ENCODE data around the gene PLEKHM3. TPM values are rescaled to one million over a fixed set of nuclear protein-coding genes. Genes with fewer than 3 reads are reported as not detected.

PLEKHM3 gene
- total RNA-seq, 4 donors from 2014 or later: 14.9 to 28.3 (median 21.0) TPM

- Histone ChIP-seq H3K36me3 (peaks cover 26% of the 10 kb centered on the region), H3K27me3 (no peaks in the 10 kb centered on the region), H3K27ac (no peak overlapping the region), H3K4me3 (no peak overlapping the region), H3K4me1 (no peaks in the 10 kb centered on the region), H3K9me3 (no peaks in the 10 kb centered on the region)
- peak in 1 of 2 donors; percentile 60 for DNase-seq (ENCODE audit: low spot score in 2 of 2)
- WGBS: 98% methylated on average over 13 of the region's 13 CpGs
- TF ChIP-seq POLR2A (IDR thresholded peaks at IDR 0.05): no peak
- TF ChIP-seq POLR2AphosphoS5 (IDR thresholded peaks at IDR 0.05): no peak
- TF ChIP-seq CTCF (IDR thresholded peaks at IDR 0.05): no peak
- TF ChIP-seq EP300 (IDR thresholded peaks at IDR 0.05): no peak
These were observed 201.5 kb downstream of the PLEKHM3 start for GRCh38 chr2:207823865-207824264.

DNA sequence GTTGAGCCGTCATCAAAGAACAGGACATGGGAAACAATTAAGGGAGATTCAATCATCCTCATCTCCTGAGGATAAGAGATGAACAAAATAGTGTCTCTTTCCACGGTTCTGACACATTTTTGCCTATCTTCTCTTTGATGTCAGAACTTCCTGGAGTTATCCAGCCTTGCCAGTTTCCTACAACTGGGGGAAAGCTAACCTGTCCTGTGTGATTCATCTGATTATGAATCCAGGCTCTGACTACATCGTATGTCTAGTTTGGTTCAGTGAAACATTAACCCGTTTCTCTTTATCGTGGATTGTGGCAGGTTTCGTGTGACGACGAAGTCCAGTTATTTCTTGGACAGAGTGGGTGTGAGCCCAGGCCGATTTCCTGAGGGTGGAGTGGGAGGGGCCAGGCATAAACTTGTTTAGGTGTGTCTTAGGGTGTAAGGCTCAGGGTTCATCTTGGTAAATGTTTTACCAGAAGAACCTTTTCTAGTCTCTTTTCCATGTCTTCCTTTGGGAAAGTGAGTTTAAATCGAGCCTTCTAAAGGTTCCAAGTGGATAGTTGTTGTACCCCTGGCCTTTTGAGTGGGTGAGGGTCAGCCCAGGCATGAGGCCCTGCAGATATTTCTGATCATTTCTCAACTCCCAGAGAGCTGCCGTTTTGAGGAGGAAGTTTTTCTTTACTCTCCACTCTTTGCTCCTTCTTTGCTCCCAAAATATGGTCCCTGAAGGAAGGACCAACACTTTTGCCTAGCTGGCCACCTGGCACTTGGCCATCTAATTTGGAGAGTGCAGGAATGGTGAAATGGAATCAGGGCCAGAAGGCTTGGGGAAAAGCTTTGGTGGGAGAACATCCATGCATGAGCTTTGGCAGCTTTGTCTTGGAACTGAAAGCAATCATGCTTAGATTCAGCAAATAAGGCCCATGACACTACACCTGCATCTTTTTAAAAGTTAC, 205.2 kb downstream of the PLEKHM3 start:
- no peaks in the 10 kb centered on the region for H3K27me3 ChIP-seq
- no peaks in the 10 kb centered on the region for H3K9me3 ChIP-seq
- no peak for DNase-seq (ENCODE audit: low spot score in 2 of 2)
- no peaks in the 10 kb centered on the region for H3K4me1 ChIP-seq
- no peak overlapping the region for H3K27ac ChIP-seq
- no peak overlapping the region for H3K4me3 ChIP-seq
- 75% methylated on average over 11 of the region's 11 CpGs for WGBS
- no peak for TF ChIP-seq POLR2A (IDR thresholded peaks at IDR 0.05)
- no peak for TF ChIP-seq POLR2AphosphoS5 (IDR thresholded peaks at IDR 0.05)
- TF ChIP-seq CTCF (IDR thresholded peaks at IDR 0.05): no peak
- TF ChIP-seq EP300 (IDR thresholded peaks at IDR 0.05): no peak
- no peaks in the 10 kb centered on the region for H3K36me3 ChIP-seq

- H3K9me3 ChIP-seq: no peaks in the 10 kb centered on the region
- no peaks in the 10 kb centered on the region for H3K27me3 ChIP-seq
- no peak overlapping the region for H3K4me3 ChIP-seq
- H3K27ac ChIP-seq: no peak overlapping the region
- WGBS: 75% methylated on average over 10 of the region's 10 CpGs
- H3K4me1 ChIP-seq: no peaks in the 10 kb centered on the region
- DNase-seq (ENCODE audit: low spot score in 2 of 2): no peak
- H3K36me3 ChIP-seq: no peaks in the 10 kb centered on the region
- TF ChIP-seq POLR2A (IDR thresholded peaks at IDR 0.05) (no peak), CTCF (IDR thresholded peaks at IDR 0.05) (no peak), POLR2AphosphoS5 (IDR thresholded peaks at IDR 0.05) (no peak), EP300 (IDR thresholded peaks at IDR 0.05) (no peak)
These were observed 206.1 kb downstream of the PLEKHM3 start for GRCh38 chr2:207819021-207819797.

- Histone ChIP-seq H3K36me3 (no peaks in the 10 kb centered on the region), H3K4me1 (no peaks in the 10 kb centered on the region), H3K27me3 (no peaks in the 10 kb centered on the region), H3K27ac (no peak overlapping the region), H3K9me3 (no peaks in the 10 kb centered on the region), H3K4me3 (no peak overlapping the region)
- TF ChIP-seq POLR2A (IDR thresholded peaks at IDR 0.05) (no peak), POLR2AphosphoS5 (IDR thresholded peaks at IDR 0.05) (no peak), EP300 (IDR thresholded peaks at IDR 0.05) (no peak), CTCF (IDR thresholded peaks at IDR 0.05) (no peak)
- no peak for DNase-seq (ENCODE audit: low spot score in 2 of 2)
- 79% methylated on average over 5 of the region's 5 CpGs for WGBS
These were observed 208.8 kb downstream of the PLEKHM3 start for GRCh38 chr2:207816546-207816945.

DNA sequence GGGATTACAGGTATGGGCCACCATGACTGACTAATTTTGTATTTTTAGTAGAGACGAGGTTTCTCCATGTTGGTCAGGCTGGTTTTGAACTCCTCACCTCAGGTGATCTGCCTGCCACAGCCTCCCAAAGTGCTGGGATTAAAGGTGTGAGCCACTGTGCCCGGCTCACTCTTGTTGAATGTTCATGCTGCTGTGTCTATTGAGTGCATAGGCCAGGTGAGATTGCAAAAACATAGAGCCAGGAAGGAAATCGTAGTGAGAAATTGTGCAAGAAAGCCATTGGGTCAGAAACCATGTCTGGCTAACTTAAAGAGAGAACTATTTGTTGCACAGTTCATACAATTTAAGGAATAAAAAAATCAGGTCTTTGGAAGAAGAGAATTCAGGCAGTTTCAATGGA, 210.1 kb downstream of the PLEKHM3 start:
- H3K4me3 ChIP-seq: no peak overlapping the region
- 91% methylated on average over 3 of the region's 3 CpGs for WGBS

More for the DNA sequence above, 210.1 kb downstream of the PLEKHM3 start:
- Histone ChIP-seq H3K27ac (no peak overlapping the region), H3K4me1 (peaks cover 7% of the 10 kb centered on the region), H3K36me3 (no peaks in the 10 kb centered on the region), H3K27me3 (no peaks in the 10 kb centered on the region), H3K9me3 (no peaks in the 10 kb centered on the region)
- no peak for TF ChIP-seq EP300 (IDR thresholded peaks at IDR 0.05)
- no peak for TF ChIP-seq POLR2AphosphoS5 (IDR thresholded peaks at IDR 0.05)
- no peak for TF ChIP-seq CTCF (IDR thresholded peaks at IDR 0.05)
- TF ChIP-seq POLR2A (IDR thresholded peaks at IDR 0.05): no peak
- no peak for DNase-seq (ENCODE audit: low spot score in 2 of 2)
